SU-DHL-6 (cell line): ENCODE measurements around the gene PI16.

Source experiments
- H2AFZ ChIP-seq: fragments of 200-600 bp; sonication (generic); 2 replicates; pipeline ENCODE4 v1.6.1; 2014; ENCODE audit warnings: low read depth, mild to moderate bottlenecking, moderate library complexity, mixed read lengths, antibody characterized with exemption, low read length; ENCODE audit not compliant: severe bottlenecking
- H3F3A ChIP-seq: fragments of 200-600 bp; shearing (Covaris generic); 2 replicates; pipeline ENCODE4 v1.6.0; 2016; ENCODE audit warnings: antibody characterized with exemption, mild to moderate bottlenecking; ENCODE audit not compliant: insufficient read depth
- H3K27ac ChIP-seq: fragments of 200-600 bp; sonication (generic); 2 replicates; pipeline ENCODE4 v1.5.1; 2016; ENCODE audit warnings: low read depth, mild to moderate bottlenecking, low read length, moderate library complexity, mixed read lengths
- H3K27me3 ChIP-seq: fragments of 200-600 bp; sonication (generic), shearing (Covaris generic); 2 replicates; pipeline ENCODE4 v1.6.0; 2014; ENCODE audit warnings: mild to moderate bottlenecking, low read length
- H3K36me3 ChIP-seq: fragments of 200-600 bp; sonication (generic); 2 replicates; pipeline ENCODE4 v1.6.1; 2014; ENCODE audit warnings: mild to moderate bottlenecking, low read length, mixed read lengths
- H3K4me2 ChIP-seq: fragments of 300-600, 200-600 bp; shearing (Covaris generic), sonication (generic); 2 replicates; pipeline ENCODE4 v1.6.0; 2014; ENCODE audit warnings: low read length, low read depth, mild to moderate bottlenecking; ENCODE audit not compliant: poor library complexity, severe bottlenecking
- H3K4me3 ChIP-seq: fragments of 200-600 bp; sonication (generic); 2 replicates; pipeline ENCODE4 v1.5.1; 2014; ENCODE audit warnings: antibody characterized with exemption, low read length, mild to moderate bottlenecking, mixed read lengths; ENCODE audit not compliant: insufficient read depth, poor library complexity, severe bottlenecking
- H3K79me2 ChIP-seq: fragments of 200-600 bp; sonication (generic); 2 replicates; pipeline ENCODE4 v1.6.1; 2014; ENCODE audit warnings: mild to moderate bottlenecking, low read length, moderate library complexity; ENCODE audit not compliant: insufficient read depth
- H3K9ac ChIP-seq: fragments of 200-600 bp; sonication (generic); 2 replicates; pipeline ENCODE4 v1.7.0; 2014; ENCODE audit warnings: mild to moderate bottlenecking, low read length
- H3K9me2 ChIP-seq: fragments of 200-600 bp; sonication (generic); replicated peaks from 2 replicates; pipeline ENCODE4 v1.6.1; 2014; ENCODE audit warnings: low read length; ENCODE audit not compliant: insufficient read depth
- H3K9me3 ChIP-seq: fragments of 200-600 bp; sonication (generic); 2 replicates; pipeline ENCODE4 v1.6.1; 2014; ENCODE audit warnings: low read length, mixed read lengths; ENCODE audit not compliant: insufficient read depth
- H4K20me1 ChIP-seq: fragments of 200-600 bp; sonication (generic); 2 replicates; pipeline ENCODE4 v1.6.1; 2014; ENCODE audit warnings: low read depth, mild to moderate bottlenecking, antibody characterized with exemption, low read length, moderate library complexity, mixed read lengths
- EZH2phosphoT487 ChIP-seq: fragments of 200-600 bp; sonication (generic), shearing (Covaris generic); conservative IDR thresholded peaks from 2 replicates; pipeline ENCODE4 v1.6.1; 2018; ENCODE audit warnings: mild to moderate bottlenecking, antibody characterized with exemption, low read length, moderate library complexity, mixed read lengths
- TF ChIP-seq, protein P1 (sequence below): fragments of 200-600 bp; sonication (generic); IDR thresholded peaks from one replicate; pipeline ENCODE4 v1.5.1; 2017; ENCODE audit warnings: antibody characterized with exemption, mild to moderate bottlenecking, low read length, moderate library complexity; ENCODE audit not compliant: insufficient read depth, poor library complexity, severe bottlenecking

Gene PI16

DNA sequence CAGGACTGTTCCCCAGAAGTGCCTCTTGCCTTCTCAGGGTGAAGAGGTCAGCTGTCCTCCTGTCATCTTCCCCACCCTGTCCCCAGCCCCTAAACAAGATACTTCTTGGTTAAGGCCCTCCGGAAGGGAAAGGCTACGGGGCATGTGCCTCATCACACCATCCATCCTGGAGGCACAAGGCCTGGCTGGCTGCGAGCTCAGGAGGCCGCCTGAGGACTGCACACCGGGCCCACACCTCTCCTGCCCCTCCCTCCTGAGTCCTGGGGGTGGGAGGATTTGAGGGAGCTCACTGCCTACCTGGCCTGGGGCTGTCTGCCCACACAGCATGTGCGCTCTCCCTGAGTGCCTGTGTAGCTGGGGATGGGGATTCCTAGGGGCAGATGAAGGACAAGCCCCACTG is 9.8 kb downstream of the PI16 start:
- no peaks in the 10 kb centered on the region for H3K79me2 ChIP-seq
- no peaks in the 10 kb centered on the region for H3K9me2 ChIP-seq
- H3K27me3 ChIP-seq = no peaks in the 10 kb centered on the region
- TF ChIP-seq, protein P1, sequence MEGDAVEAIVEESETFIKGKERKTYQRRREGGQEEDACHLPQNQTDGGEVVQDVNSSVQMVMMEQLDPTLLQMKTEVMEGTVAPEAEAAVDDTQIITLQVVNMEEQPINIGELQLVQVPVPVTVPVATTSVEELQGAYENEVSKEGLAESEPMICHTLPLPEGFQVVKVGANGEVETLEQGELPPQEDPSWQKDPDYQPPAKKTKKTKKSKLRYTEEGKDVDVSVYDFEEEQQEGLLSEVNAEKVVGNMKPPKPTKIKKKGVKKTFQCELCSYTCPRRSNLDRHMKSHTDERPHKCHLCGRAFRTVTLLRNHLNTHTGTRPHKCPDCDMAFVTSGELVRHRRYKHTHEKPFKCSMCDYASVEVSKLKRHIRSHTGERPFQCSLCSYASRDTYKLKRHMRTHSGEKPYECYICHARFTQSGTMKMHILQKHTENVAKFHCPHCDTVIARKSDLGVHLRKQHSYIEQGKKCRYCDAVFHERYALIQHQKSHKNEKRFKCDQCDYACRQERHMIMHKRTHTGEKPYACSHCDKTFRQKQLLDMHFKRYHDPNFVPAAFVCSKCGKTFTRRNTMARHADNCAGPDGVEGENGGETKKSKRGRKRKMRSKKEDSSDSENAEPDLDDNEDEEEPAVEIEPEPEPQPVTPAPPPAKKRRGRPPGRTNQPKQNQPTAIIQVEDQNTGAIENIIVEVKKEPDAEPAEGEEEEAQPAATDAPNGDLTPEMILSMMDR = no peak
- TF ChIP-seq EZH2phosphoT487 = no peak
- no peak overlapping the region for H2AFZ ChIP-seq
- H4K20me1 ChIP-seq = no peaks in the 10 kb centered on the region
- no peaks in the 10 kb centered on the region for H3K9me3 ChIP-seq
- H3K9ac ChIP-seq = no peak overlapping the region
- H3K4me3 ChIP-seq = no peak overlapping the region
- H3K36me3 ChIP-seq = no peaks in the 10 kb centered on the region
- no peak overlapping the region for H3K27ac ChIP-seq
- H3F3A ChIP-seq = peaks cover 16% of the 10 kb centered on the region
- no peak overlapping the region for H3K4me2 ChIP-seq

DNA sequence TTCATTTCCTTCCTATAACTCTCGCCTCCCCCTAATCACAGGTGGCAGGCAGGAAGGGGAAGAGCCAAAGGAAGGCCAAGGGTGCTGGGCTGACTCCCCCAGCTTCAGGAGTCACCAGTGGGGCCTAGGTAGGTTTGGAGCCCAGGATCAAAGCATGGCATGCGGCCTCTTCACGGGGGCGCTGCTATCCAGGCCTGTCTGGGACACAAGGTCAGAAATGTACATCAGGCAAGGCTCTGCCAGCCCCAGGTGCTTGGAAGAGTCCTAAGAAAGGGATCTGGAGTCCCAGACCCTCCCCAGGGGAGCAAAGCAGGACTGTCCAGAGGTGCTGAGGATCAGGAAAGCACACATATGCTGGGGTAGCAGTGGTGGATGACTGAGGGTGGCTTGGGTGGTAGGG is 10.4 kb downstream of the PI16 start:
- no peak overlapping the region for H3K4me3 ChIP-seq
- H3K36me3 ChIP-seq = no peaks in the 10 kb centered on the region
- H3K9me3 ChIP-seq = no peaks in the 10 kb centered on the region
- no peaks in the 10 kb centered on the region for H3K79me2 ChIP-seq
- H3K9ac ChIP-seq = no peak overlapping the region
- no peaks in the 10 kb centered on the region for H3K9me2 ChIP-seq
- peaks cover 15% of the 10 kb centered on the region for H3F3A ChIP-seq
- H3K27ac ChIP-seq = no peak overlapping the region
- no peak for TF ChIP-seq EZH2phosphoT487
- TF ChIP-seq, protein P1 = no peak
- no peaks in the 10 kb centered on the region for H3K27me3 ChIP-seq
- no peak overlapping the region for H3K4me2 ChIP-seq
- H4K20me1 ChIP-seq = no peaks in the 10 kb centered on the region
- no peak overlapping the region for H2AFZ ChIP-seq

DNA sequence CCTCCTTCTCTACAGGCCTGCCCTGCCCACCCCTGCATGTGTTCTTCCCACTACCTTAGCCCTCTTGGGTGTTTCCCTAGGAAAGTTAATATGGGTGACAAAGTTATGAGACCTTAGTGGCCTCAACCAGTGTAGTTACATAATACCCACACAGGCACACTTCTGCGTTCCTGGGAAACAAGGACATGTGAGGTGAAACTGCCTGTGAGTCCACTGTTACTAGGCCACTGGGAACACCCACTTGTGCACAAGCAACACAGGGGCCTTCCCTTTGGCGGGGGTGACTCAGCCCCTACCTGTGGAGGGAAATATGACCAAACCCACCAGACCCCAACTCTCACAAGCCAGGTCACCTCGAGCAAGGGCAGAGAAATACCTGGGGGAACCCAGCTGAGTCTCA is 12.8 kb downstream of the PI16 start:
- Histone ChIP-seq H3K36me3 (0 out of 2 replicates have a peak, but pooled peaks cover 2% of the 10 kb centered on the region), H4K20me1 (no peaks in the 10 kb centered on the region), H3K4me2 (no peak overlapping the region), H3K4me3 (no peak overlapping the region), H2AFZ (no peak overlapping the region), H3K9ac (no peak overlapping the region), H3K79me2 (no peaks in the 10 kb centered on the region), H3K27ac (no peak overlapping the region), H3K9me3 (no peaks in the 10 kb centered on the region), H3K9me2 (no peaks in the 10 kb centered on the region), H3F3A (peaks cover 13% of the 10 kb centered on the region), H3K27me3 (no peaks in the 10 kb centered on the region)
- TF ChIP-seq, protein P1 = no peak
- no peak for TF ChIP-seq EZH2phosphoT487

DNA sequence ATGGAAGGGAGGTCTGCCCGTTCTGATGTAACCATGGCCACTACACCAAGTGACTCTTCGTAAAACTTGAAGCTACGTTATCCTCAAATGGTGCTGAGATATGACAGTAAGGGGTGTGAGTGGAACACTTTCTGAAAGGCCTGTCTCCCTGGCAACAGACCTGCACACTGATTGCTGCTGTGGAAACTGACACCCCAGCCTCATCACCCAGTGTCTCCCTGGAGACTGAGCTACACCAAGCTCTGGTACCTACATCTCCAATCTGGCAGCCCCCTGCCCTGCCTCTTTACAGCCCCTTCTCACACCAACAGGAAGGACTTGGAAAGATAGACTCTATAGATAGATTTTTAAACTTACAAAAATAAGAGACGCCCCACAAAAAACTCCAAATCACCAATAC is 13.2 kb downstream of the PI16 start:
- no peak overlapping the region for H3K4me3 ChIP-seq
- H3K79me2 ChIP-seq = no peaks in the 10 kb centered on the region
- TF ChIP-seq, protein P1 = no peak
- no peak for TF ChIP-seq EZH2phosphoT487
- no peak overlapping the region for H3K9ac ChIP-seq
- no peak overlapping the region for H3K27ac ChIP-seq
- H3K36me3 ChIP-seq = 0 out of 2 replicates have a peak, but pooled peaks cover 2% of the 10 kb centered on the region
- no peaks in the 10 kb centered on the region for H3K9me3 ChIP-seq
- H3F3A ChIP-seq = peaks cover 13% of the 10 kb centered on the region
- H3K4me2 ChIP-seq = no peak overlapping the region
- no peaks in the 10 kb centered on the region for H4K20me1 ChIP-seq
- H3K9me2 ChIP-seq = no peaks in the 10 kb centered on the region
- no peaks in the 10 kb centered on the region for H3K27me3 ChIP-seq
- H2AFZ ChIP-seq = no peak overlapping the region
